Smooth muscle cell (in vitro differentiated cells): ENCODE data around the gene SETDB1. TPM values are rescaled to one million over a fixed set of nuclear protein-coding genes. Genes with fewer than 3 reads are reported as not detected.

Experiments used
- DNase-seq: peaks from one replicate; lab custom pipeline; 2025; ENCODE audit not compliant: unreplicated experiment; lab: John Stamatoyannopoulos, UW
- H2AFZ ChIP-seq: fragments of 200-600 bp; sonication (generic); 2 replicates; pipeline ENCODE4 v1.6.0; 2016; ENCODE audit warnings: antibody characterized with exemption, low read depth, mild to moderate bottlenecking
- H3F3A ChIP-seq: fragments of 200-600 bp; sonication (generic); 2 replicates; pipeline ENCODE4 v1.6.0; 2017; ENCODE audit warnings: antibody characterized with exemption, low read depth
- H3K27ac ChIP-seq: fragments of 200-600 bp; sonication (generic); 2 replicates; pipeline ENCODE4 v1.5.1; 2016; ENCODE audit warnings: low read depth, mild to moderate bottlenecking
- H3K27me3 ChIP-seq: fragments of 200-600 bp; sonication (generic); 2 replicates; pipeline ENCODE4 v1.6.1; 2016; ENCODE audit warnings: low read depth, mild to moderate bottlenecking
- H3K36me3 ChIP-seq: fragments of 200-600 bp; sonication (generic); 2 replicates; pipeline ENCODE4 v1.5.1; 2016; ENCODE audit warnings: low read depth
- H3K4me1 ChIP-seq: fragments of 200-600 bp; sonication (generic); 2 replicates; pipeline ENCODE4 v1.5.1; 2016; ENCODE audit warnings: low read depth
- H3K4me2 ChIP-seq: fragments of 200-600 bp; sonication (generic); 2 replicates; pipeline ENCODE4 v1.6.0; 2016; ENCODE audit warnings: mild to moderate bottlenecking
- H3K4me3 ChIP-seq: fragments of 200-600 bp; sonication (generic); 2 replicates; pipeline ENCODE4 v1.5.1; 2016; ENCODE audit warnings: mild to moderate bottlenecking
- H3K79me2 ChIP-seq: fragments of 200-600 bp; sonication (generic); 2 replicates; pipeline ENCODE4 v1.6.0; 2016; ENCODE audit warnings: low read depth, mild to moderate bottlenecking
- H3K9ac ChIP-seq: fragments of 200-600 bp; sonication (generic); 2 replicates; pipeline ENCODE4 v1.6.0; 2016; ENCODE audit warnings: low read depth
- H3K9me3 ChIP-seq: fragments of 200-600 bp; sonication (generic); replicated peaks from 2 replicates; pipeline ENCODE4 v1.5.1; 2016; ENCODE audit warnings: low read depth
- H4K20me1 ChIP-seq: fragments of 200-600 bp; sonication (generic); 2 replicates; pipeline ENCODE4 v1.6.0; 2016; ENCODE audit warnings: low read depth
- CTCF ChIP-seq: fragments of 200-600 bp; sonication (generic); IDR thresholded peaks from 2 replicates; pipeline ENCODE4 v1.5.1; 2017; ENCODE audit warnings: borderline replicate concordance, mild to moderate bottlenecking, antibody characterized with exemption; ENCODE audit not compliant: insufficient read depth, poor library complexity, severe bottlenecking
- WGBS: methylation state at CpG from one replicate; pipeline ENCODE4 v1.1.7; 2016; ENCODE audit warnings: low lambda C conversion rate; 5-methylcytosine and 5-hydroxymethylcytosine counted together
- polyA plus RNA-seq: library from polyadenylated mRNA; unstranded; fragments of >200 nt; fragmentation: Nextera tagmentation; extraction: Ambion mirVana; gene quantifications from 2 replicates; pipeline ENCODE4 v1.2.1, GENCODE V29; 2016
- total RNA-seq: library from RNA; depleted of rRNA; stranded (reverse); fragments of >200 nt; gene quantifications from 2 replicates; pipeline ENCODE4 v1.2.3, GENCODE V29; 2014

SETDB1 gene
- total and polyA plus RNA-seq, 2 experiments from 2014 or later, result 11.3 to 19.1 TPM

- peaks cover 3% of the 10 kb centered on the region for H3K4me1 ChIP-seq
- 59% methylated on average over 4 of the region's 4 CpGs for WGBS
- DNase-seq, result no peak
- H2AFZ ChIP-seq, result no peak overlapping the region
- no peak overlapping the region for H3K4me3 ChIP-seq
- H3K27me3 ChIP-seq, result no peaks in the 10 kb centered on the region
- no peaks in the 10 kb centered on the region for H4K20me1 ChIP-seq
- H3K9ac ChIP-seq, result no peak overlapping the region
- no peak overlapping the region for H3K27ac ChIP-seq
- H3K4me2 ChIP-seq, result peak overlapping the region; percentile 12
- no peaks in the 10 kb centered on the region for H3K9me3 ChIP-seq
- TF ChIP-seq CTCF, result no peak
- H3K79me2 ChIP-seq, result no peaks in the 10 kb centered on the region
- H3K36me3 ChIP-seq, result no peaks in the 10 kb centered on the region
- peaks cover 11% of the 10 kb centered on the region for H3F3A ChIP-seq
Measured at GRCh38 chr1:150995460-150995859, 69.3 kb downstream of the SETDB1 start.

GRCh38 chr1:150995896-150996295 is 69.7 kb downstream of the SETDB1 start:
- no peak overlapping the region for H3K4me3 ChIP-seq
- peak; percentile 86 for TF ChIP-seq CTCF
- H3K79me2 ChIP-seq, result no peaks in the 10 kb centered on the region
- H3K4me2 ChIP-seq, result peak overlapping the region; percentile 12
- H3K9ac ChIP-seq, result no peak overlapping the region
- H3K4me1 ChIP-seq, result peaks cover 3% of the 10 kb centered on the region
- peaks cover 11% of the 10 kb centered on the region for H3F3A ChIP-seq
- WGBS, result 21% methylated on average over 9 of the region's 9 CpGs
- no peak overlapping the region for H3K27ac ChIP-seq
- H3K36me3 ChIP-seq, result no peaks in the 10 kb centered on the region
- H3K9me3 ChIP-seq, result no peaks in the 10 kb centered on the region
- H4K20me1 ChIP-seq, result no peaks in the 10 kb centered on the region
- DNase-seq, result peak; percentile 9
- no peaks in the 10 kb centered on the region for H3K27me3 ChIP-seq
- H2AFZ ChIP-seq, result no peak overlapping the region

DNA sequence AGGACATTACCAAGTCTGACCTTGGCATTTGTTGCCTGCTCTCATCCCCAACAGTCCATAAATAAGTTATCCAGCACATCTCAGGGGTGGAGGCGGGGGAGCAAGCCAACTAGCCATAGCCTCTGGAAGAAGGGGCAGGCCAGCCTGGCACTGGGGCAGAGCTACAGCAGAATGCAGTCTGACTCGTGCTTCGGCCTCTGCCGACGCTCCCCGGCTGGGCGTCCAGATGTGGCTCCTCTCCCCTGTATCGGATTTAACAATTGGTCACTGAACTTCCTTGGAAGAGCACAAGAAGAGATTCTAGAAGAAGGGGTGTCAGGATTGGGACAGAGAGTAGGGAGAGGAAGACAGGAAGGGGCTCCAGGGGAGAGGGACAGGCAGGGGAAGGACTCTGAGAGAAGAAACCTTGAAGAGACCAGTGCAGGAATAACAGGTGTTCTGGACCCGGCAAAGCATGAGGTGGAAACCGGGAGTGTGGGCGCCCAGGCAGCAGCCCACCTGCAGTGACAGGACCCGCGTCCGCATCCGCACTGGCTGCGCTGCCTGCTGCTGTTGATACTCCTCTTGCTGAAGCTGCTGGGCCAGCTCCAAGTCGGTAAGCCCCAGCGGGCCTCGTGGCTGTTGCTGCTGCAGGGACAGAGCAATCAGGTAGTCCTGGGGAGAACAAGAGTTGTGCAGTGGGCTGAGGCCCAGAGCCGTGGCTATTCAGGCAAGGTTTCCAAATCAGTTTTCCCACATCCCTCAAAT is 71.1 kb downstream of the SETDB1 start:
- H3K27ac ChIP-seq, result no peak overlapping the region
- whole genome bisulfite sequencing, result 91% methylated on average over 20 of the region's 20 CpGs
- no peaks in the 10 kb centered on the region for H3K79me2 ChIP-seq
- H3K4me3 ChIP-seq, result no peak overlapping the region
- no peak overlapping the region for H3K9ac ChIP-seq
- peaks cover 3% of the 10 kb centered on the region for H3K4me1 ChIP-seq
- H4K20me1 ChIP-seq, result no peaks in the 10 kb centered on the region
- no peaks in the 10 kb centered on the region for H3K9me3 ChIP-seq
- peaks cover 11% of the 10 kb centered on the region for H3F3A ChIP-seq
- DNase-seq, result no peak
- H2AFZ ChIP-seq, result no peak overlapping the region
- no peak overlapping the region for H3K4me2 ChIP-seq
- no peak for TF ChIP-seq CTCF
- no peaks in the 10 kb centered on the region for H3K36me3 ChIP-seq
- no peaks in the 10 kb centered on the region for H3K27me3 ChIP-seq

- Histone ChIP-seq H3K4me2 (no peak overlapping the region), H3F3A (peaks cover 11% of the 10 kb centered on the region), H3K4me3 (no peak overlapping the region), H3K9me3 (no peaks in the 10 kb centered on the region), H3K27ac (no peak overlapping the region), H3K79me2 (no peaks in the 10 kb centered on the region), H2AFZ (no peak overlapping the region), H3K9ac (no peak overlapping the region), H3K36me3 (no peaks in the 10 kb centered on the region), H4K20me1 (no peaks in the 10 kb centered on the region), H3K27me3 (no peaks in the 10 kb centered on the region), H3K4me1 (peaks cover 3% of the 10 kb centered on the region)
- whole genome bisulfite sequencing, result 69% methylated on average over 5 of the region's 5 CpGs
- DNase-seq, result no peak
- no peak for TF ChIP-seq CTCF
Measured at GRCh38 chr1:150997949-150998348, 71.8 kb downstream of the SETDB1 start.
